GM03348 (cell line): ENCODE results near the gene PTCD1.

Experiments
- DNase-seq: peaks from one replicate; pipeline ENCODE4 v3.0.0; 2012; ENCODE audit warnings: low spot score

PTCD1 gene, protein sequence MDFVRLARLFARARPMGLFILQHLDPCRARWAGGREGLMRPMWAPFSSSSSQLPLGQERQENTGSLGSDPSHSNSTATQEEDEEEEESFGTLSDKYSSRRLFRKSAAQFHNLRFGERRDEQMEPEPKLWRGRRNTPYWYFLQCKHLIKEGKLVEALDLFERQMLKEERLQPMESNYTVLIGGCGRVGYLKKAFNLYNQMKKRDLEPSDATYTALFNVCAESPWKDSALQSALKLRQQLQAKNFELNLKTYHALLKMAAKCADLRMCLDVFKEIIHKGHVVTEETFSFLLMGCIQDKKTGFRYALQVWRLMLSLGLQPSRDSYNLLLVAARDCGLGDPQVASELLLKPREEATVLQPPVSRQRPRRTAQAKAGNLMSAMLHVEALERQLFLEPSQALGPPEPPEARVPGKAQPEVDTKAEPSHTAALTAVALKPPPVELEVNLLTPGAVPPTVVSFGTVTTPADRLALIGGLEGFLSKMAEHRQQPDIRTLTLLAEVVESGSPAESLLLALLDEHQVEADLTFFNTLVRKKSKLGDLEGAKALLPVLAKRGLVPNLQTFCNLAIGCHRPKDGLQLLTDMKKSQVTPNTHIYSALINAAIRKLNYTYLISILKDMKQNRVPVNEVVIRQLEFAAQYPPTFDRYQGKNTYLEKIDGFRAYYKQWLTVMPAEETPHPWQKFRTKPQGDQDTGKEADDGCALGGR

GRCh38 chr7:99438573-99439480, at the start of gene PTCD1, which contains the start of gene CPSF4:
TSS of gene PTCD1 (minus strand) at chr7:99438798. CDS start at chr7:99435242, 3,556 bp downstream.
TSS of gene CPSF4 (plus strand) at chr7:99438943. CDS start at chr7:99439083, 140 bp downstream.
- DNase-seq: peak; percentile 99

GRCh38 chr7:99485094-99485493, 46.5 kb upstream of the PTCD1 start:
- no peak for DNase-seq

DNA sequence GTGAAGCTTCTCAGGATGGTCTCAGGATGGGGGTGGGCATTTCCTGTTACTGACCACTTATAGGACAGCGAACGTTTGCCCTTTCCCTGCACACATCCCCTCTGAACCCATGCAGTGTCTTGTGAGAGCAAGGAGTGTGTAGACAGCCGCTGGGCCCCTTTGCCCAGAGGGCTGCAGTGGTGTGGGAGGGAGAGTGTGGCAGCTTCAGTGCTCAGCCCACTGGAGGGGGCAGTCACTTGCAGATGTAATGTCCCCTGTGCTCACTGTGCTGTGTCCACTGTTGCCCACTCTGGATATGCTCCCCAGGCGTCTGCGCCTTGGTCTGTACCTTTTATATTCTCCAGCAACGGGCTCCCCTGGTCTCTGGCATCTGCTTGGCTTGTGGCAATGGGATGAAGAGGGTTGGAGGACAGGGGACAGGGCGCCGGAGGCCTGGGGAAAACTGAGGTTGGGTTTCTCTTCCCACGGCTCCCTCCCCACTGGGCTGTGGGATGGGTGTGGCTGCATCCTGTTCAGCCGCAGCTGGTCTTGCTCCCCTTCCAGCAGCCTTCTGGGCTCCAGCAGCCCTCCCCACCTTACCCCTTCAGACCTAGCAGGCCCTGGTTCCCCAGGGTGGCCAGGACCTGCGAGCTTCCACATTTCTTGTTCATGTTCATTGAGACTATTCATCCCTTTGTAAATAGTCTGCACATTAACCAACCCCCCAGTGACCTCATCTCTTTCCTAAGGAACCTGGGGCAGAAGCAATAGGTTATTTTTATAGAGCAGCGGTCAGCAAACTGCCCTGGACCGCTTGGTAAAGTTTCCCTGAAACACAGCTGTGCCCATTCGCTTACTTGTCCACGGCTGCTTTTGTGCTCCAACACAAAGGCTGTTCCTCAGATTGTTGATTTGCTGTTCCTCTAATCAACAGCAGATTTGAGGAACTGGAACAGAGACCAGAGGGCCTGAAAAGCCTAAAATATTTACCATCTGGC, 40.2 kb upstream of the PTCD1 start:
- DNase-seq: peak; percentile 55

DNA sequence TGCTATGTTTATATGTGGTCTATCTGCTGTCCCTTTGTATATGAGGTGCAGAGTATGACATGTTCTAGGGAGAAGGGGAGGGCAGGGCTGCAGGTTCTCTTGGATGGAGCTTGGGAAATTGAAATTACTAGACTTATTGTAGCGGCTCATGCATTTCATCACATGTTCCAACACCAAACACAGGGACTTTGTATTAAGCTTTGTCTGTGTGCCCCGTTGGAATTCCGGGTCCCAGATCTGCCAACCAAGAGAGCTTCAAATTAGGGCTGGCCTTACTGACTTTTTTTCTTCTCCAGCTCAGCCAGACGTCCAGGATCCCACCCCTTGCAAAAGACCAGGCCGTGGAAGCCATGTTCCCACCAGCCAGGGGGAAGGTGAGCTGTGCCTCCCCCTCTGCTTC, 37.5 kb upstream of the PTCD1 start:
- DNase-seq: no peak

DNA sequence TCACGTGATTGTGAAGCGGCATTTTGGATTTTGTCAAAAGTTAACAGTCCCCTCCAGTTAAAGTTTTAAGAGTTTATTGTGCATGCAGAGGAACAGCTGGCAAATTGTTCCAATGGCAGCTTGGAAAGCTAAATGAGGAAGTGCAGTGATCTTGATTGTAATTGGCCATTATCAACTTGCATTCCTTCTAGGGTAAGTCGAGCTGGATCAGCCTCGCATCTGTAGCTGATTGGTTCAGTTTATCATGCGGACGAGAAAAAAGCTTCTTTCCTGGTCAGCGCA, 34.7 kb upstream of the PTCD1 start:
- peak; percentile 87 for DNase-seq

DNA sequence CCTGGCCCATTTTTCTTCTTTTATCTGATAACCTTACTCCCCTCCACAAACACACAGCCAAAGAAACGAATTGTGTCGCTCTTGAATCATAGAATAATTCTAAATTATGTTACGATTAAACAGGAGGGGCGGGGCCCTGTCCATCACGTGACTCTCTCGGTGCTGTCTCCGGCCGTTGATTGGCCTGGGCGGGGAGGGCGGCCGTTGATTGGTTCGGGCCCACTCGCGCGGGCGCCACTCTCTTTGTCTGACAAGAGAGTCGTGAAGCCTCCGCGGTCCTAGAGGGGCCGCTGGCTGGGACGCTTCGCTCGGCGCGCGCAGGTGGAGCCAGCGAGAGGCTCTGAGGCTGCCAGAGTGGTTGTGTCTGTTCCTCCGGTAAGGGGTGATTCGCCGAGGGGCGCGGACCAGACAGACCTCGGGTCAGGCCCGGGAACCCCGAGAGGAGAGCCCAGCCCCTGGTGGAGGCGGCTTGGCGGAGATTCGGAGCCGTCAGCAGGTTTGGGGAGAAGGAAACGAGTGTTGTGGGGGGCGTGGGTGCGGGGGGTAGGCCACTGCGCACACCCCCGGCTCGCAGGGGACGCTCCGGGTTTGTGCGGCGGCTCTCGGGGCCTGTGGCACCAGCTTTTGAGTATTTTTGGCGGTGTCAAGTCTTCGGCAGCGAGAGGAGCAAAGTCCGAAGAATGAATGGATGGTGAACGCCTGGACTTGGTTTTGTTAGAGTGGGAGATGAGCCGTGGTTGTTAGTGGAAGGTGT, 34.1 kb upstream of the PTCD1 start, which contains the start of gene ZNF789:
ZNF789 (plus strand) TSS at position 330 of the 754 bp plus-strand sequence. CDS start 3,567 bp downstream, outside the sequence.
- DNase-seq: peak; percentile 99

- DNase-seq: no peak
Observed at GRCh38 chr7:99469381-99470065, 30.9 kb upstream of the PTCD1 start.

DNA sequence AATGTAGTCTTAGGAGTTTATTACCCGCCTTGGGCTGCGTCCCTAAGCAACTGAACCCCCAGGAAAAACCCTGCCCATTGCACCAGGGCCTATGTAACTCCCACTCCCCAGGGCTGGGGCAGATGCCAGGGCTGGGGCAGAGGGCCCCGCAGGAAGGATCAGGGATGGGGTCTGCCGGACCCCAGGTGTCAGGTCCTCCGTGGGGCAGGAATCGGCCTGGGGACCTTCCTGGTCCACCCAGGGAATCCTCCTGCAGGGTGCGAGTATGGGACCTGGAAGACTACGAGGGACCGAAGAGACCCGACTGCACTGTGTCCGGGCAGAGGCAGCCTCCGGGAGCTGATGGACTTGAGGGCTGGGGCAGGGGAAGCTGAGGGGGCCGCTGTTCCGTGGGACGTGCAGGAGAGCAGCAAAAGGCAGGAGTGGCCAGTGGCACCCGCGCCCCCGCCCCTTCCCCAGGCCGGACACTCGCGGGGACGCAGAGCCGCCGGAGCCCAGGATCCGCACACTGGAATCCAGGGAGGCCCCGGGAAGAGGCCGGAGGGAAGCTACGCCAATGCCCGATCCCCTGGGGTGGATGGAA, 29.8 kb upstream of the PTCD1 start:
- DNase-seq: no peak

GRCh38 chr7:99465421-99465768, 26.8 kb upstream of the PTCD1 start:
- DNase-seq: no peak

GRCh38 chr7:99461221-99461620, 22.6 kb upstream of the PTCD1 start:
- no peak for DNase-seq

- DNase-seq: no peak
Observed at GRCh38 chr7:99460651-99461050, 22.1 kb upstream of the PTCD1 start.

DNA sequence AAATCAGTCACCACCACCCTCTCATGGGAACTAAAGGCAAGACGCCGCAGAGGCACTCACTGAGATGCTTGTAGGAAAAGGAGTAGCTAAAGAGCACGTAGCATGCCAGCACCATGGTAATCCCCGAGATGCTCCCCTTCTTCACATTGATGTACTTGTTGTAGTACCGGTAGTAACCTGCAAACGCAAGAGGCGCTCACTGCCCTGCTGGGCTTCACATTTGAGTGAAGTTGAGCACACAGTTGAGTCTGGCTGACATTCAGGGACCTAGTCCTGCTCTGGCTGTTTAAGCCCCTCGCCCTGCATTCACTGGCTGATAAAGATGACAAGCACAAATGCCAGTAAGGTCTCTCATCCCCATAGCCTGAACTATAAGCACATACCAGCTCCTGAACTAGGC, 20.5 kb upstream of the PTCD1 start:
- no peak for DNase-seq

GRCh38 chr7:99457650-99458493, 19.3 kb upstream of the PTCD1 start:
- DNase-seq: no peak

DNA sequence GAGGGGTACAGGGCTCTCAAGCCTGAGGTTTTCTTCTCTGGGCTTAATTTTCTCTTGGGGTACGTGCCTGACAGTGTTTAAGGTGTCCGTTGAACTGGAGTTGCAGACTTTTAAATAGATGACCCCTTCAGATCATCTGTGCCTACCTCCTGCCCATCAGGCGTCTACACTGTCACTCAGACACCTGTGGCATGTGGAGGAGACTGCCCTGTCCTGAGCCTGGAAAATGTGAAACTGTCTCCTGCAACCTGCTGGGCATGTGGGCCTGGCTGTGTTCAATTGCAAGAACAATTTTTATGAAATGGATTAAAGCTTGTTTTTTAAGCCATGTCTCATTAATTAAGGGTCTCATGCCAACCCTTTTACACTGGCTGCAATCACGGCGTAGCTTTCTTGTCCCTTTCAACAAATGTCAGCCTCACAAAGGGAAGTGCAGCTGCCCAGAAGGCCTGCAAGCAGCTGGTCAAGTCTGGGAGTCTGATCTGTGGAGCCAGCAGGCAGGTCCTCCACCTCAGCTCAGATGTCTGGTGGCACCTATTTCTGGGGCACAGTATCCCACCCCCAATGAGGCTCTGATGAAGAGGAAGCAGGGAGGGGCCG, 18.6 kb upstream of the PTCD1 start:
- no peak for DNase-seq

DNA sequence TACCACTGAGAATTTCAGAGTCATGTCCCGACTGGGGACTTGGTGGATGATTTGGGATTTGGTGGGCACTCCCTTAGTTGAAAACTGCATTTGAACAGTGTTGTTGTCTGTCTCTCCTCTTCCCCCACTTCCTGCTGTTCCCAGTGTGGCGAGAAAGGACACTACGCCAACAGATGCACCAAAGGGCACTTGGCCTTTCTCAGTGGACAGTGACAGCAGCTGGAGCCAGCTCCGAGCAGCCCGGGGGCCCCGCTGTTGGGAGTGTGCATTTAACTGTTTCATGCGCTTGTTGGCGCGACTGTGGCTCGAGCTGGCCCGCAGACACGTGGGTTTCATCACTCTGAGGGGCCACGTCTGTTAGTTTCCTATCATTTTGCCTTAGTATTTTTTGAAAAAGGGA, 17.7 kb upstream of the PTCD1 start:
- no peak for DNase-seq

- DNase-seq: no peak
Observed at GRCh38 chr7:99455874-99456273, 17.3 kb upstream of the PTCD1 start.

DNA sequence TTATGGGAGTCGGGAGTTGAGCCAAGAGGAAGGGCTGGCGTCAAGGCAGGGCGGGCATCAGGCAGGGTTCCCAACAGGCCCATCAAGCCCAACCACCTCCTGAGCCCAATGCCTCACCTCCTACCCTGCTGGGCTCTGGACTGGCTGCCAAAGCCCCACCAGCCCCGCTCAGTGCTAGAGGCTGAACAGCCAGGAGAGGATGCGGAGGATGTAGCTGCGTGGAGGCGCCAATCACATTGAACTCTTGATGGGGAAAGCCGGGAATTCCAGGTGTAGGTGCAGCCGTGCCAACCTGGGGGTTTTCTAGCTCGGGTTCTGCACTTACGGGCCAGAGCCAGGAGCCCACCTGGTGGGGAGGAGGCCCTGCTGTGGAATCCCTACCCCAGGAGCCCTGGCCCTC, 14.5 kb upstream of the PTCD1 start:
- DNase-seq: no peak

DNA sequence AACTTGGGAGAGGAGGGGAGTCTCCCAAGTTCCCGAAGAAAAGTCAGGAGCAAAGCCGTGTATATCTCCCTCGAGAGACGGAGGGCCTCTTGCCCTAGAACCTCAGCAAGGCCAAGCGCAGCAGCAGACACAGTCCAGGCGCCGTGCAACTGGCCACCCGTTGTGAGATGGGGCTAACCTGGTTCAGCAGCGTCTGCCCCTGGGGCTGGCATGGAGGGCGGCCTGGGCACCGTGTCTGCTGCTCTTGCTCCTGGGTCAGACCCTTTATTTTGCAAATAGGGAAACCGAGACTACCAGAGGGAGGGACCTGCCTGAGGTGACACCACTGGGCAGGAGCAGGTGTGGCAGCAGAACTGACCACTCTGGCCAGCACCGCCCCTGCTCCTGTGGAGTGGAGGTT, 13.9 kb upstream of the PTCD1 start:
- no peak for DNase-seq
